Esophagus squamous epithelium (tissue), 4 donors: Measurements from ENCODE around the gene HPCAL1.

Experiments used
- CTCF ChIP-seq, 6 experiments: fragments of 450-650 bp in 4 of 6; fragments of 200-600 bp in 2 of 6; sonication (generic) in 2 of 6; IDR thresholded peaks; one replicate each; pipeline ENCODE4 v1.5.1; 2016 to 2019; ENCODE audit warnings: antibody characterized with exemption in 6 of 6, mild to moderate bottlenecking in 4 of 6, moderate library complexity in 4 of 6
- POLR2A ChIP-seq, 4 donors: fragments of 450-650 bp; IDR thresholded peaks; one replicate each; pipeline ENCODE4 v1.6.1; 2017; ENCODE audit warnings: antibody characterized with exemption in 4 of 4, mild to moderate bottlenecking in 4 of 4, moderate library complexity in 3 of 4

- TF ChIP-seq CTCF (IDR thresholded peaks at IDR 0.05), result no peak
- no peak for TF ChIP-seq POLR2A (IDR thresholded peaks at IDR 0.05)
These were observed 170.5 kb downstream of the HPCAL1 start for GRCh38 chr2:10473121-10473756.
